Measurements from ENCODE around the gene GARNL3. TPM values are rescaled to one million over a fixed set of nuclear protein-coding genes. Genes with fewer than 3 reads are reported as not detected.

The GARNL3 gene
- 150 and 157 TPM in 2 replicates for polyA plus RNA-seq

DNA sequence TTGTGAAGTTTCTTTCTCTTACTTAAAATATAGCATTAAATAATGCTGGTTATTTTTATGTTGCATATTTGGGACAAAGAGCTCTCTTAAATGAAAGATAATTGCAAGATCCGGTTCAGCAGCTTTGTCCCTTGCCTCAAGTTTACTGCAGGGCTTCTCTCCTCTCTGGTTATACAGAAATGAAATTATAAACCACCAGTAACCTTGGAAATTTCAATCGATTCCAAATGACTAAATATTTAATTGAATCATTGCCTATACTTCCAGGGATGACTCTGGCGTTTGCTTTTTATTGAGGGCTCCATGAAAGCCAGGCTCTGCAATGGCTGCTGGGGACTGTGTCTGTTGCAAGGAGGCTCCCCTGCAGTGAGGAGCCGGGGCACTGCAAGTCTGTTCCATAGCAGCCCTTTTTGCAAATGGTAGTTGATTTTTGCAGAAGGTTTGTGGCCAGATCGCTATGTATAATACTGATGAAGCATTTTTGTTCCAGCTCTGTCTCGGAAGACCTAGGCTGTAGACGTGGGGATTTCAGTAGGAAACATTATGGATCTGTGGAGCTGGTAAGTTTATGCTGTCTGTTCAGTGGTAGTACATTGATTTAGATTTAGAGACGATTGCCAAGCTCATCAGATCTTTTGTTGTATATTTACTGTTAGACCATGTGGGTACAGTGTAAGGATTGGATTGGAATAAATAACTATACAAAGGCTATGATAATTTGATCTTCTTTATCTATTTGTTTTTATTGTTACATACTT, at the start of gene GARNL3:
Gene GARNL3 (plus strand): TSS at position 313 of the 758 bp plus-strand sequence. CDS start 104 bp downstream, at position 417.

GRCh38 chr9:127396808-127397645, 132.5 kb downstream of the GARNL3 start, which contains the start of gene SLC2A8:
Gene SLC2A8 (plus strand): TSS chr9:127397169. CDS start chr9:127397231, 62 bp downstream.

GRCh38 chr9:127423934-127424675, 159.5 kb downstream of the GARNL3 start, which contains the start of gene ZNF79:
Gene ZNF79 (plus strand): TSS chr9:127424382. CDS start chr9:127424788, 406 bp downstream.

Other genes with a start within 250 kb of the GARNL3 start
- 3.4 and 6.1 TPM in 2 replicates for gene ANGPTL2, start 142.1 kb upstream of the GARNL3 start, polyA plus RNA-seq
- 21.9 and 31.2 TPM in 2 replicates for gene SLC2A8, start 132.4 kb downstream of the GARNL3 start, polyA plus RNA-seq
- 0.50 and 2.4 TPM in 2 replicates for gene ZNF79, start 159.6 kb downstream of the GARNL3 start, polyA plus RNA-seq
- 228 and 230 TPM in 2 replicates for gene RPL12, start 186.6 kb downstream of the GARNL3 start, polyA plus RNA-seq
- 2.0 and 3.2 TPM in 2 replicates for gene LRSAM1, start 186.7 kb downstream of the GARNL3 start, polyA plus RNA-seq

Data from Purkinje cell (primary cell).